IPS-NIHi7 (cell line): ENCODE results near the gene BRINP2.
"Not testable (repeated sequence)": the region's sequence is repeated elsewhere in the genome, so short reads cannot be mapped to it uniquely, and the experiment has no call there.

Source experiments
- DNase-seq: peaks from one replicate; pipeline ENCODE4 v3.0.0; 2012; ENCODE audit warnings: mixed read lengths; ENCODE audit errors: extremely low spot score

The BRINP2 gene

GRCh38 chr1:177315761-177316160, 145.0 kb downstream of the BRINP2 start:
- no peak for DNase-seq

- not testable (repeated sequence) for DNase-seq
These were observed 150.7 kb downstream of the BRINP2 start for GRCh38 chr1:177321434-177321833.

GRCh38 chr1:177328251-177328650, 157.5 kb downstream of the BRINP2 start:
- DNase-seq: no peak

GRCh38 chr1:177329871-177330270, 159.1 kb downstream of the BRINP2 start:
- no peak for DNase-seq
